ENCODE data around the gene ZNF423.

The ZNF423 gene

DNA sequence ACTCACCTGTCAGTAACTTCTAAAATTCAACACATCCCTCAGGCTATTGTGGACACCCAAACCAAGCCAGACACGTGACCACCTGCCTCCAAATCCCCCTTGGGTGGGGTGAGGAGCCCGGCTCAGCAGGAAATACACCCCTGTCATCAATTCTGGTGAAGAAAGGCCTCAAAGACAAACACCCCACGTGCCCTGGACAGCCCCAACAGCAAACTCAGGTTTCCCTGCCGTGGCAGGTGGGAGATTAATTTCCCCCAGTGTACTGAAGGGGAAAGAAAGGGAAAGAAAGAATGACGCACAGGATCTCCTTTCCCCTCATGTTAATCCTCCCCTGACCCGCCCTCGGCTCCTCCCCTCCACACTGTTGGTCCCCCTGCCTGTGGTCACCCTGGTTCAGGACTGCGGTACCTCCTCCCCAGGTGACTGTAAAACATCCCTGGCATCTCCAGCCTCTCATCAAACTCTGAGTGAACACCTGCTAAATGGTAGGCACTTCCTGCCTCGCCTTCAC lies 98.3 kb downstream of the ZNF423 start:
- no peak overlapping the region for H3K27ac ChIP-seq (ENCODE audit: low read length, poor library complexity, severe bottlenecking)
- H3K79me1 ChIP-seq (replicated peaks; ENCODE audit: low read length, poor library complexity, severe bottlenecking) = peaks cover 6% of the 10 kb centered on the region
- H4K8ac ChIP-seq (ENCODE audit: low read length) = no peak overlapping the region
- H3K4ac ChIP-seq (ENCODE audit: low read depth in 1 of 2, low read length in 2 of 2) = no peak overlapping the region
- H3K27me3 ChIP-seq (ENCODE audit: control insufficient read depth in 1 of 2, insufficient read depth in 1 of 2, low read length in 2 of 2) = no peaks in the 10 kb centered on the region
- no peaks in the 10 kb centered on the region for H3K36me3 ChIP-seq (ENCODE audit: control insufficient read depth in 1 of 2, insufficient read depth in 2 of 2, low read depth in 1 of 2, low read length in 2 of 2)
- H3K9me3 ChIP-seq (ENCODE audit: control insufficient read depth, low read length) = no peaks in the 10 kb centered on the region
- H3K4me1 ChIP-seq (ENCODE audit: control insufficient read depth, insufficient read depth, low read depth, low read length) = peaks cover 16% of the 10 kb centered on the region
- no peak overlapping the region for H2BK120ac ChIP-seq (ENCODE audit: low read depth, low read length)
- H2BK12ac ChIP-seq (ENCODE audit: low read length in 2 of 2) = no peak overlapping the region
- no peak overlapping the region for H2BK5ac ChIP-seq (ENCODE audit: low read depth, low read length, poor library complexity, severe bottlenecking)
- H4K91ac ChIP-seq (ENCODE audit: low read length) = no peak overlapping the region
- no peak overlapping the region for H2AFZ ChIP-seq (ENCODE audit: low read depth, low read length)
- no peak for DNase-seq
- H2BK15ac ChIP-seq (ENCODE audit: low read depth, poor library complexity, severe bottlenecking) = no peak overlapping the region
- H3K9ac ChIP-seq (ENCODE audit: low read length) = no peak overlapping the region
- 89% methylated on average over 9 of the region's 9 CpGs for WGBS
- H3K14ac ChIP-seq (ENCODE audit: low read length in 2 of 2) = no peak overlapping the region
- no peak overlapping the region for H3K4me3 ChIP-seq (ENCODE audit: insufficient read depth in 1 of 2, low read depth in 1 of 2, low read length in 2 of 2)
- no peak overlapping the region for H3K23ac ChIP-seq (ENCODE audit: low read length in 2 of 2)
- peak overlapping the region; percentile 53 for H2AK5ac ChIP-seq (ENCODE audit: low read length, severe bottlenecking)
- no peak overlapping the region for H3K4me2 ChIP-seq (ENCODE audit: low read length, poor library complexity, severe bottlenecking)
- H3K18ac ChIP-seq (ENCODE audit: low read depth in 1 of 2, low read length in 2 of 2) = no peak overlapping the region

DNA sequence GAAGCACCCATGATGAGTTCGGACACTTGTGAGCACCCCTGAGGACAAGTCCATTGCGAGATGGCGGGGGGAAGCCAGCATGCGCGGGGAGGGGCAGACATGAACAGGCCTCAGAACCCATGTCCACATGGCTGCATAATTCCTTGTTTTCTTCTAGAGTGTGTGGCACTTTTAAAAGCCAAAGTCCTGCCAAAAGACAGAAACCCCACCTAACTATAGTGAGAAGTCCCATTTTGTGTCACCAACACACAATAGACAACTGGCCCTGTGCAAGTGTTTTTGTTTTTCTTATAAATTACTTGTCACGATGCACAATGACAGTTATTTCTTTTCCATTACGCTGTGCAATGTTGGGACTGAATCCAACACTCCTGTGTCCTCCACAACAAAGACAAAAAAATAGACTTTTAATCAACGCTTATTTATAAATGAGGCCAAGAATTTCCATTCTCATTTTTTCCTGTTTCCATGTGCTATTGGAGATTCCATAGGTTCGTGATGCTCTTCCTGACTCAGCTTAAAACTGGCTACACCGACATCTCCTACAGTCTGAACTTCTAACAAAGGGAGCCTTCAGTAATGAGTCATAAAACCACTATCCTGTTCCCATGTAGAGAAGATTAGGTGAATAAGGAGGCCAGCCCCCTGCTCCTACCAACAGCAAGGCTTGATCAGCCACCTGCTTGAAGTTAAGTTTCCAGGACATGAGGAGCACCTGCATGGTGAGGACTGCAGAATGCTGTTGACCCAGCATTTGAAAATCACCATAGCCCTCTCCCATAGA lies 98.9 kb downstream of the ZNF423 start:
- 78% methylated on average over 10 of the region's 10 CpGs for WGBS
- Histone ChIP-seq H2BK120ac (ENCODE audit: low read depth, low read length) (no peak overlapping the region), H3K27me3 (ENCODE audit: control insufficient read depth in 1 of 2, insufficient read depth in 1 of 2, low read length in 2 of 2) (no peaks in the 10 kb centered on the region)

DNA sequence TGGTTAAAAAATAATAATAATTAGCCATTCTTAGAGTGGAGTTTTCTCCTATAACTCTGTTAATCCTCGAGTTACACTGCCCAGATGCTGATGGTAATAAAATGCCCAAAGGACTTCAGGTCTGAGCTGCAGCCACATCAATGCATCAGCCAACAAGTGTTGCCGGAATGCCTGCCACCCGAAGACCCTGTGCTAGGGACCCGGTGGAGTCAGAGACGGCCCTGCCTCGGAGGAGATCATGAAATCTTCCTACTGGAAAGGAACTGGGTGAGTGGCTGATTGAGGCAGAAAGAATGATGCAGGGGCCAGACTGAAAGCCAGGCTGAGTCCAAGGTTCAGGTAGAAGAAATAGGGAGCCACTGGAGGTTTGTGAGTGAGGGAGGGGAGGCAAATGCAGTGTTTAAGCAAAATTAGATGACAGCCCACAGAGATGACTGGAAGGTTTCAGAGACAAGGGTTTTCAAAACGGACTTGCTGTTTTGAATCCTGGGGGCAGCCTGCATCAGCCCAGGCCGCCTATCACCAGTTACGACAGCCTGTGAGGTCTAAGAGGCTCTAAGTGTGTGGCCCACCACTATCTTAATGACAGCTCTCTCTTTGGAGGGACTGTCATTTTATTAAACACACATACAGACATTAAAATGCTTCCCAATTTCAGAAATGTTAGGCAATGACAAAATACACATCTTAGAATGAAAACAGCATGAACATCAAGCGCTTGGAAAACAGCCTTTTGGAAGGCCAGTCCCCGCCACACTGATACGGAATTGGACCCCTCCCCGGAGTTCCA lies 100.0 kb downstream of the ZNF423 start:
- Histone ChIP-seq H3K36me3 (ENCODE audit: control insufficient read depth in 1 of 2, insufficient read depth in 2 of 2, low read depth in 1 of 2, low read length in 2 of 2) (no peaks in the 10 kb centered on the region), H2AFZ (ENCODE audit: low read depth, low read length) (no peak overlapping the region), H3K27me3 (ENCODE audit: control insufficient read depth in 1 of 2, insufficient read depth in 1 of 2, low read length in 2 of 2) (no peaks in the 10 kb centered on the region), H3K4me2 (ENCODE audit: low read length, poor library complexity, severe bottlenecking) (no peak overlapping the region), H3K9ac (ENCODE audit: low read length) (peak overlapping the region; percentile 73), H3K23ac (ENCODE audit: low read length in 2 of 2) (no peak overlapping the region), H3K14ac (ENCODE audit: low read length in 2 of 2) (no peak overlapping the region), H4K8ac (ENCODE audit: low read length) (no peak overlapping the region), H2BK5ac (ENCODE audit: low read depth, low read length, poor library complexity, severe bottlenecking) (no peak overlapping the region), H3K18ac (ENCODE audit: low read depth in 1 of 2, low read length in 2 of 2) (no peak overlapping the region), H4K91ac (ENCODE audit: low read length) (no peak overlapping the region), H3K4me3 (ENCODE audit: insufficient read depth in 1 of 2, low read depth in 1 of 2, low read length in 2 of 2) (peak overlapping the region in 1 of 2 experiments; percentile 71), H3K27ac (ENCODE audit: low read length, poor library complexity, severe bottlenecking) (no peak overlapping the region), H2BK120ac (ENCODE audit: low read depth, low read length) (no peak overlapping the region), H2BK15ac (ENCODE audit: low read depth, poor library complexity, severe bottlenecking) (no peak overlapping the region), H2AK5ac (ENCODE audit: low read length, severe bottlenecking) (peak overlapping the region; percentile 77), H3K79me1 (replicated peaks; ENCODE audit: low read length, poor library complexity, severe bottlenecking) (peaks cover 4% of the 10 kb centered on the region), H3K4ac (ENCODE audit: low read depth in 1 of 2, low read length in 2 of 2) (no peak overlapping the region), H3K4me1 (ENCODE audit: control insufficient read depth, insufficient read depth, low read depth, low read length) (peaks cover 23% of the 10 kb centered on the region), H2BK12ac (ENCODE audit: low read length in 2 of 2) (no peak overlapping the region), H3K9me3 (ENCODE audit: control insufficient read depth, low read length) (no peaks in the 10 kb centered on the region)
- DNase-seq = no peak
- 74% methylated on average over 13 of the region's 13 CpGs for WGBS

More for the DNA sequence above, 98.9 kb downstream of the ZNF423 start:
- H3K4ac ChIP-seq (ENCODE audit: low read depth in 1 of 2, low read length in 2 of 2) = no peak overlapping the region
- no peak overlapping the region for H4K8ac ChIP-seq (ENCODE audit: low read length)
- H3K27ac ChIP-seq (ENCODE audit: low read length, poor library complexity, severe bottlenecking) = no peak overlapping the region
- H2BK5ac ChIP-seq (ENCODE audit: low read depth, low read length, poor library complexity, severe bottlenecking) = no peak overlapping the region
- H3K9ac ChIP-seq (ENCODE audit: low read length) = no peak overlapping the region
- H3K36me3 ChIP-seq (ENCODE audit: control insufficient read depth in 1 of 2, insufficient read depth in 2 of 2, low read depth in 1 of 2, low read length in 2 of 2) = no peaks in the 10 kb centered on the region
- no peak overlapping the region for H3K4me2 ChIP-seq (ENCODE audit: low read length, poor library complexity, severe bottlenecking)
- H2BK15ac ChIP-seq (ENCODE audit: low read depth, poor library complexity, severe bottlenecking) = no peak overlapping the region
- no peak overlapping the region for H3K23ac ChIP-seq (ENCODE audit: low read length in 2 of 2)
- H3K79me1 ChIP-seq (replicated peaks; ENCODE audit: low read length, poor library complexity, severe bottlenecking) = peaks cover 4% of the 10 kb centered on the region
- H3K18ac ChIP-seq (ENCODE audit: low read depth in 1 of 2, low read length in 2 of 2) = no peak overlapping the region
- no peak overlapping the region for H3K14ac ChIP-seq (ENCODE audit: low read length in 2 of 2)
- H2AFZ ChIP-seq (ENCODE audit: low read depth, low read length) = no peak overlapping the region
- no peak overlapping the region for H2BK12ac ChIP-seq (ENCODE audit: low read length in 2 of 2)
- DNase-seq = peak; percentile 23
- no peak overlapping the region for H4K91ac ChIP-seq (ENCODE audit: low read length)
- no peak overlapping the region for H3K4me3 ChIP-seq (ENCODE audit: insufficient read depth in 1 of 2, low read depth in 1 of 2, low read length in 2 of 2)
- peak overlapping the region; percentile 49 for H2AK5ac ChIP-seq (ENCODE audit: low read length, severe bottlenecking)
- H3K9me3 ChIP-seq (ENCODE audit: control insufficient read depth, low read length) = no peaks in the 10 kb centered on the region
- H3K4me1 ChIP-seq (ENCODE audit: control insufficient read depth, insufficient read depth, low read depth, low read length) = peaks cover 19% of the 10 kb centered on the region

DNA sequence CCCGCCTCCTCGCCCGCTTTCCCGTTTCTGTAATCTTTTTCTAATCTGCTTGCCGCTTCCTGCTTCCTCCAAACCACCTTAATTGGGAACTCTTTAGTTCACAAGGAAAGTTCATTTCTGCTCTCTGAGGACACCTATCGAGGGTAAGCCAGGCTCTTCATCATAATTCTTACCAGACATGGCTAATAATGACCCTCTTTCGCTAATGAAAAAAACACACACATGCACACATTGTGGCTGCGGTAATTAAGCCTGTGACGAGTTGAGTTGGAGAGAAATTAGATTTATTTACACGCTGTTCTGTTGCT lies 100.6 kb downstream of the ZNF423 start:
- no peak overlapping the region for H2BK120ac ChIP-seq (ENCODE audit: low read depth, low read length)
- no peak overlapping the region for H3K18ac ChIP-seq (ENCODE audit: low read depth in 1 of 2, low read length in 2 of 2)
- no peak overlapping the region for H2BK12ac ChIP-seq (ENCODE audit: low read length in 2 of 2)
- 5% methylated on average over 9 of the region's 10 CpGs for WGBS
- H3K36me3 ChIP-seq (ENCODE audit: control insufficient read depth in 1 of 2, insufficient read depth in 2 of 2, low read depth in 1 of 2, low read length in 2 of 2) = no peaks in the 10 kb centered on the region
- peak; percentile 42 for DNase-seq
- H3K9ac ChIP-seq (ENCODE audit: low read length) = peak overlapping the region; percentile 73
- no peak overlapping the region for H3K14ac ChIP-seq (ENCODE audit: low read length in 2 of 2)
- peak overlapping the region; percentile 8 for H2AFZ ChIP-seq (ENCODE audit: low read depth, low read length)
- H3K23ac ChIP-seq (ENCODE audit: low read length in 2 of 2) = no peak overlapping the region
- H3K79me1 ChIP-seq (replicated peaks; ENCODE audit: low read length, poor library complexity, severe bottlenecking) = peaks cover 4% of the 10 kb centered on the region
- H3K9me3 ChIP-seq (ENCODE audit: control insufficient read depth, low read length) = no peaks in the 10 kb centered on the region
- peaks cover 0 to 4% of the 10 kb centered on the region in 2 experiments for H3K27me3 ChIP-seq (ENCODE audit: control insufficient read depth in 1 of 2, insufficient read depth in 1 of 2, low read length in 2 of 2)
- H2AK5ac ChIP-seq (ENCODE audit: low read length, severe bottlenecking) = no peak overlapping the region
- peak overlapping the region; percentile 70 for H3K4me2 ChIP-seq (ENCODE audit: low read length, poor library complexity, severe bottlenecking)
- H4K8ac ChIP-seq (ENCODE audit: low read length) = peak overlapping the region; percentile 89
- no peak overlapping the region for H4K91ac ChIP-seq (ENCODE audit: low read length)
- H3K4ac ChIP-seq (ENCODE audit: low read depth in 1 of 2, low read length in 2 of 2) = no peak overlapping the region
- H3K4me3 ChIP-seq (ENCODE audit: insufficient read depth in 1 of 2, low read depth in 1 of 2, low read length in 2 of 2) = peak overlapping the region; percentile 32 to 71
- H3K4me1 ChIP-seq (ENCODE audit: control insufficient read depth, insufficient read depth, low read depth, low read length) = peaks cover 29% of the 10 kb centered on the region
- peak overlapping the region; percentile 50 for H2BK15ac ChIP-seq (ENCODE audit: low read depth, poor library complexity, severe bottlenecking)
- H3K27ac ChIP-seq (ENCODE audit: low read length, poor library complexity, severe bottlenecking) = peak overlapping the region; percentile 68
- H2BK5ac ChIP-seq (ENCODE audit: low read depth, low read length, poor library complexity, severe bottlenecking) = no peak overlapping the region

Data from mesenchymal stem cell (in vitro differentiated cells and primary cell).